HAP-1 (cell line): ENCODE data around the gene MT1G.
"Not testable (repeated sequence)": the region's sequence is repeated elsewhere in the genome, so short reads cannot be mapped to it uniquely, and the experiment has no call there.

Source experiments
- DNase-seq, 2 experiments: peaks; one replicate each; pipeline ENCODE4 v3.0.0-alpha.2; 2016 to 2020; ENCODE audit warnings: low spot score in 2 of 2
- H3K27me3 ChIP-seq: fragments of 250-450 bp; sonication (Bioruptor Pico); 2 replicates; pipeline ENCODE4 v1.5.1; 2020; ENCODE audit warnings: low read depth, mild to moderate bottlenecking, moderate library complexity
- H3K36me3 ChIP-seq: fragments of 250-450 bp; sonication (Bioruptor Pico); replicated peaks from 2 replicates; pipeline ENCODE4 v1.5.1; 2020; ENCODE audit warnings: mild to moderate bottlenecking
- H3K4me1 ChIP-seq: fragments of 250-450 bp; sonication (Bioruptor Pico); 2 replicates; pipeline ENCODE4 v1.5.1; 2020; ENCODE audit warnings: mild to moderate bottlenecking
- H3K4me3 ChIP-seq: fragments of 250-450 bp; sonication (Bioruptor Pico); 2 replicates; pipeline ENCODE4 v1.5.1; 2020; ENCODE audit warnings: mild to moderate bottlenecking, moderate library complexity
- H3K9me3 ChIP-seq: fragments of 250-450 bp; sonication (Bioruptor Pico); 2 replicates; pipeline ENCODE4 v1.5.1; 2020; ENCODE audit warnings: mild to moderate bottlenecking, moderate library complexity
- in situ Hi-C: fragments of 300-500 bp; cut with MboI; formaldehyde crosslinking; loops from 3 replicates; pipeline ENCODE4 v1.14.3; 2020; ENCODE audit warnings: low sequenced_read_pairs, inconsistent platforms, mixed read lengths

MT1G gene

GRCh38 chr16:56667581-56668571, at the start of gene MT1G:
TSS of gene MT1G (minus strand) at chr16:56668065. CDS start at chr16:56667993, 72 bp downstream.
- Histone ChIP-seq H3K4me1 (no peaks in the 10 kb centered on the region), H3K4me3 (no peak within 1 kb of the TSS), H3K36me3 (no peaks in the 10 kb centered on the region), H3K27me3 (no peaks in the 10 kb centered on the region), H3K9me3 (no peaks in the 10 kb centered on the region)
- no peak for DNase-seq
- in situ Hi-C loops, result no loop called here

- DNase-seq, H3K9me3 ChIP-seq, H3K4me1 ChIP-seq, H3K4me3 ChIP-seq, H3K36me3 ChIP-seq, in situ Hi-C loops: not testable (repeated sequence)
- H3K27me3 ChIP-seq, result peaks cover 15% of the 10 kb centered on the region
These were observed 49.7 kb upstream of the MT1G start for GRCh38 chr16:56717532-56717931.

- H3K4me3 ChIP-seq, result no peak overlapping the region
- H3K27me3 ChIP-seq, result peaks cover 14% of the 10 kb centered on the region
- H3K9me3 ChIP-seq, result no peaks in the 10 kb centered on the region
- H3K4me1 ChIP-seq, result no peaks in the 10 kb centered on the region
- no peaks in the 10 kb centered on the region; the same call in 1 of the 2 replicates for H3K36me3 ChIP-seq
- in situ Hi-C loops, result no loop called here
- no peak for DNase-seq
These were observed 48.9 kb upstream of the MT1G start for GRCh38 chr16:56716761-56717160.

GRCh38 chr16:56715126-56715525, 47.3 kb upstream of the MT1G start:
- Histone ChIP-seq H3K9me3 (no peaks in the 10 kb centered on the region), H3K4me1 (no peaks in the 10 kb centered on the region), H3K27me3 (peaks cover 4% of the 10 kb centered on the region; the same call in 1 of the 2 replicates), H3K4me3 (no peak overlapping the region), H3K36me3 (no peaks in the 10 kb centered on the region)
- DNase-seq, result no peak
- in situ Hi-C loops, result no loop called here

- Histone ChIP-seq H3K9me3 (no peaks in the 10 kb centered on the region), H3K4me3 (no peak overlapping the region)
- in situ Hi-C loops, result no loop called here
These were observed 45.9 kb upstream of the MT1G start for GRCh38 chr16:56713794-56714193.

GRCh38 chr16:56711862-56712261, 44.0 kb upstream of the MT1G start:
- in situ Hi-C loops, result no loop called here
- DNase-seq, result no peak
- Histone ChIP-seq H3K27me3 (no peaks in the 10 kb centered on the region), H3K4me1 (no peaks in the 10 kb centered on the region), H3K9me3 (no peaks in the 10 kb centered on the region), H3K36me3 (no peaks in the 10 kb centered on the region), H3K4me3 (no peak overlapping the region)

More at GRCh38 chr16:56713794-56714193, 45.9 kb upstream of the MT1G start:
- no peaks in the 10 kb centered on the region for H3K4me1 ChIP-seq
- no peaks in the 10 kb centered on the region for H3K27me3 ChIP-seq
- DNase-seq, result no peak
- no peaks in the 10 kb centered on the region for H3K36me3 ChIP-seq

- no peak for DNase-seq
- Histone ChIP-seq H3K27me3 (no peaks in the 10 kb centered on the region), H3K4me3 (no peak overlapping the region), H3K36me3 (no peaks in the 10 kb centered on the region), H3K4me1 (no peaks in the 10 kb centered on the region), H3K9me3 (no peaks in the 10 kb centered on the region)
- in situ Hi-C loops, result no loop called here
These were observed 42.4 kb upstream of the MT1G start for GRCh38 chr16:56710181-56710737.

GRCh38 chr16:56709443-56710040, 41.7 kb upstream of the MT1G start:
- DNase-seq, result no peak
- H3K36me3 ChIP-seq, result no peaks in the 10 kb centered on the region
- H3K4me1 ChIP-seq, result no peaks in the 10 kb centered on the region
- H3K4me3 ChIP-seq, result no peak overlapping the region
- H3K9me3 ChIP-seq, result no peaks in the 10 kb centered on the region
- no peaks in the 10 kb centered on the region for H3K27me3 ChIP-seq
- in situ Hi-C loops, result loop anchor here (10.0 kb wide), 1 partner anchor 125 kb away; the partner anchor contains the start of gene MT3

GRCh38 chr16:56708525-56709442, 40.9 kb upstream of the MT1G start:
- H3K27me3 ChIP-seq, result no peaks in the 10 kb centered on the region
- no peaks in the 10 kb centered on the region for H3K36me3 ChIP-seq
- in situ Hi-C loops, result loop anchor here (10.0 kb wide), 1 partner anchor 124 kb away; the partner anchor contains the start of gene MT3
- DNase-seq, result no peak
- no peaks in the 10 kb centered on the region for H3K4me1 ChIP-seq
- no peak overlapping the region for H3K4me3 ChIP-seq
- H3K9me3 ChIP-seq, result no peaks in the 10 kb centered on the region

- no peak for DNase-seq
- H3K4me3 ChIP-seq, result no peak overlapping the region
- peaks cover 3% of the 10 kb centered on the region; the same call in 1 of the 2 replicates for H3K4me1 ChIP-seq
- H3K36me3 ChIP-seq, result no peaks in the 10 kb centered on the region
- H3K27me3 ChIP-seq, result no peaks in the 10 kb centered on the region
- no peaks in the 10 kb centered on the region for H3K9me3 ChIP-seq
- in situ Hi-C loops, result loop anchor here (10.0 kb wide), 1 partner anchor 118 kb away; the partner anchor contains the start of gene MT3
These were observed 35.0 kb upstream of the MT1G start for GRCh38 chr16:56702836-56703235.

- Histone ChIP-seq H3K36me3 (no peaks in the 10 kb centered on the region), H3K4me3 (no peak overlapping the region), H3K4me1 (peaks cover 3% of the 10 kb centered on the region; the same call in 1 of the 2 replicates), H3K27me3 (no peaks in the 10 kb centered on the region), H3K9me3 (no peaks in the 10 kb centered on the region)
- in situ Hi-C loops, result loop anchor here (10.0 kb wide), 1 partner anchor 117 kb away; the partner anchor contains the start of gene MT3
- no peak for DNase-seq
These were observed 33.7 kb upstream of the MT1G start for GRCh38 chr16:56701534-56701933.

- in situ Hi-C loops, result loop anchor here (10.0 kb wide), 1 partner anchor 116 kb away; the partner anchor contains the start of gene MT3
- Histone ChIP-seq H3K4me3 (no peak overlapping the region), H3K36me3 (no peaks in the 10 kb centered on the region), H3K27me3 (no peaks in the 10 kb centered on the region), H3K4me1 (peaks cover 3% of the 10 kb centered on the region; the same call in 1 of the 2 replicates), H3K9me3 (no peaks in the 10 kb centered on the region)
- DNase-seq, result no peak
These were observed 32.8 kb upstream of the MT1G start for GRCh38 chr16:56700631-56701030.

- in situ Hi-C loops, result loop anchor here (10.0 kb wide), 1 partner anchor 115 kb away; the partner anchor contains the start of gene MT3
- H3K4me3 ChIP-seq, result no peak overlapping the region
- DNase-seq, result no peak
- H3K36me3 ChIP-seq, result no peaks in the 10 kb centered on the region
- no peaks in the 10 kb centered on the region for H3K27me3 ChIP-seq
- peaks cover 3% of the 10 kb centered on the region; the same call in 1 of the 2 replicates for H3K4me1 ChIP-seq
- H3K9me3 ChIP-seq, result no peaks in the 10 kb centered on the region
These were observed 32.3 kb upstream of the MT1G start for GRCh38 chr16:56700195-56700594.
